SK-N-SH (cell line): ENCODE measurements around the gene KCNB1. TPM values are rescaled to one million over a fixed set of nuclear protein-coding genes. Genes with fewer than 3 reads are reported as not detected.

Experiments used
- CTCF ChIA-PET: fragments of 300-600, 350-600 bp; formaldehyde crosslinking; extraction: SDS; loops from one replicate; lab custom pipeline; 2021; lab: Yijun Ruan, JAX
- POLR2A ChIA-PET: fragments of 350-600 bp; sonication (Branson Sonifier 250); formaldehyde crosslinking; extraction: SDS; loops from one replicate; lab custom pipeline; 2020; ENCODE audit warnings: antibody characterized with exemption, inconsistent platforms; lab: Yijun Ruan, JAX
- DNase-seq: peaks from one replicate; pipeline ENCODE4 v3.0.0; 2012
- H2AFZ ChIP-seq: fragments of 200-600 bp; sonication (generic); 2 replicates; pipeline ENCODE4 v1.8.1; 2016; ENCODE audit warnings: antibody characterized with exemption, mild to moderate bottlenecking, low read depth
- H3F3A ChIP-seq: fragments of 200-600 bp; sonication (generic); replicated peaks from 2 replicates; pipeline ENCODE3; 2016; ENCODE audit warnings: antibody characterized with exemption, mild to moderate bottlenecking; ENCODE audit not compliant: insufficient read depth
- H3K27ac ChIP-seq, 2 experiments: fragments of 200-500 bp in 1 of 2; fragments of 200-600 bp in 1 of 2; sonication (Bioruptor generic) in 1 of 2; sonication (generic), shearing (Covaris generic) in 1 of 2; 2 replicates each; pipeline versions ENCODE4 v1.5.1 to v1.6.1; 2014 to 2016; ENCODE audit warnings: low read depth in 2 of 2, inconsistent platforms in 1 of 2, low read length in 1 of 2, mild to moderate bottlenecking in 1 of 2, mixed read lengths in 1 of 2
- H3K27me3 ChIP-seq: fragments of 200-600 bp; sonication (generic), shearing (Covaris generic); 2 replicates; pipeline ENCODE4 v1.6.1; 2016; ENCODE audit warnings: mixed run types; ENCODE audit not compliant: insufficient read depth
- H3K36me3 ChIP-seq, 2 experiments: fragments of 200-500 bp in 1 of 2; fragments of 200-600 bp in 1 of 2; sonication (Bioruptor generic) in 1 of 2; sonication (generic) in 1 of 2; replicated peaks in 1 of 2; 2 replicates each; pipeline versions ENCODE3 to v1.5.1; 2014 to 2016; ENCODE audit warnings: low read length in 1 of 2, mild to moderate bottlenecking in 1 of 2; ENCODE audit not compliant: insufficient read depth in 2 of 2, control insufficient read depth in 1 of 2
- H3K4me1 ChIP-seq, 2 experiments: fragments of 200-500 bp in 1 of 2; fragments of 200-600 bp in 1 of 2; sonication (Bioruptor generic) in 1 of 2; sonication (generic), shearing (Covaris generic) in 1 of 2; 2 replicates each; pipeline versions ENCODE4 v1.5.1 to v1.6.1; 2014 to 2016; ENCODE audit warnings: low read depth in 1 of 2, low read length in 1 of 2, mixed run types in 1 of 2; ENCODE audit not compliant: insufficient read depth in 2 of 2, control insufficient read depth in 1 of 2
- H3K4me2 ChIP-seq: fragments of 200-600 bp; sonication (generic), shearing (Covaris generic); 2 replicates; pipeline ENCODE4 v1.6.1; 2017; ENCODE audit warnings: mixed run types
- H3K4me3 ChIP-seq, 2 experiments: fragments of 200-500 bp in 1 of 2; fragments of 200-600 bp in 1 of 2; sonication (Bioruptor generic) in 1 of 2; sonication (generic), shearing (Covaris generic) in 1 of 2; 2 replicates each; pipeline versions ENCODE4 v1.5.1 to v1.8.1; 2014 to 2016; ENCODE audit warnings: low read depth in 2 of 2, inconsistent platforms in 1 of 2, low read length in 1 of 2, mild to moderate bottlenecking in 1 of 2, mixed read lengths in 1 of 2, moderate library complexity in 1 of 2
- H3K79me2 ChIP-seq: fragments of 200-600 bp; sonication (generic); 2 replicates; pipeline ENCODE4 v1.8.1; 2017; ENCODE audit warnings: mild to moderate bottlenecking; ENCODE audit not compliant: insufficient read depth
- H3K9ac ChIP-seq: fragments of 200-600 bp; sonication (generic); 2 replicates; pipeline ENCODE4 v1.6.1; 2017; ENCODE audit warnings: mixed run types
- H3K9me2 ChIP-seq: fragments of 200-600 bp; sonication (generic); 2 replicates; pipeline ENCODE4 v1.6.1; 2017; ENCODE audit warnings: mixed run types
- H3K9me3 ChIP-seq: fragments of 200-600 bp; sonication (generic); 2 replicates; pipeline ENCODE4 v1.6.1; 2017; ENCODE audit warnings: mixed run types, mild to moderate bottlenecking, moderate library complexity
- H4K20me1 ChIP-seq: fragments of 200-600 bp; sonication (generic); 2 replicates; pipeline ENCODE4 v1.6.1; 2017; ENCODE audit warnings: mild to moderate bottlenecking, mixed run types; ENCODE audit not compliant: insufficient read depth
- ELF1 ChIP-seq: IDR thresholded peaks from 2 replicates; pipeline ENCODE4 v1.4.0; 2012
- EP300 ChIP-seq, 2 experiments: IDR thresholded peaks; 2 replicates each; pipeline versions ENCODE4 v1.4.0 to v1.6.1; 2012; ENCODE audit warnings: borderline replicate concordance in 1 of 2, low read depth in 1 of 2, low read length in 1 of 2
- GATA2 ChIP-seq: sonication (generic); formaldehyde crosslinking; IDR thresholded peaks from 2 replicates; pipeline ENCODE4 v1.5.0; 2020; ENCODE audit warnings: mild to moderate bottlenecking, missing genetic modification reagents
- MAX ChIP-seq: IDR thresholded peaks from 2 replicates; pipeline ENCODE4 v1.4.0; 2012; ENCODE audit warnings: low read depth
- NFIC ChIP-seq: IDR thresholded peaks from 2 replicates; pipeline ENCODE4 v1.4.0; 2012; ENCODE audit warnings: borderline replicate concordance
- SMC3 ChIP-seq: IDR thresholded peaks from 2 replicates; pipeline ENCODE4 v1.6.1; 2012; ENCODE audit warnings: low read depth, low read length, improper control_type of control experiment
- TAF1 ChIP-seq: IDR thresholded peaks from 2 replicates; pipeline ENCODE4 v1.6.1; 2012; ENCODE audit warnings: low read depth, mild to moderate bottlenecking, low read length, moderate library complexity, borderline replicate concordance
- TCF12 ChIP-seq: IDR thresholded peaks from 2 replicates; pipeline ENCODE4 v1.4.0; 2012
- WGBS: methylation state at CpG from one replicate; pipeline ENCODE4 v1.1.6; 2017; ENCODE audit warnings: low lambda C conversion rate; 5-methylcytosine and 5-hydroxymethylcytosine counted together
- polyA plus RNA-seq, 3 experiments: library from polyadenylated mRNA; depleted of rRNA; stranded (reverse); fragments of >200 nt; gene quantifications; 2 replicates each; pipeline ENCODE4 v1.2.3, GENCODE V29; 2012
- TF ChIP-seq, protein P1 (sequence below): fragments of 150-350 bp; IDR thresholded peaks from 2 replicates; pipeline ENCODE4 v1.6.1; 2017; ENCODE audit warnings: antibody characterized with exemption, low read length, low read depth, borderline replicate concordance
- TF ChIP-seq, protein P2 (sequence below): fragments of 150-350 bp; IDR thresholded peaks from 2 replicates; pipeline ENCODE4 v1.6.1; 2016; ENCODE audit warnings: mild to moderate bottlenecking, low read depth, low read length
- TF ChIP-seq, protein P3 (sequence below): IDR thresholded peaks from 2 replicates; pipeline ENCODE4 v1.4.0; 2012; ENCODE audit warnings: low read depth, borderline replicate concordance
- TF ChIP-seq, protein P4 (sequence below): IDR thresholded peaks from 2 replicates; pipeline ENCODE4 v1.4.0; 2012; ENCODE audit warnings: low read depth, borderline replicate concordance

KCNB1 gene
- polyA plus RNA-seq, 1 of the 3 experiments (the other 2 are of a cell fraction) = 0.82 TPM

- H3K9me3 ChIP-seq = no peaks in the 10 kb centered on the region
- H3K36me3 ChIP-seq = no peaks in the 10 kb centered on the region
- no peak for DNase-seq
- H3K4me3 ChIP-seq = no peak overlapping the region
- TF ChIP-seq MAX (no peak), TAF1 (no peak), GATA2 (CRISPR knock-in tag) (no peak), TCF12 (no peak), NFIC (no peak)
- TF ChIP-seq, protein P1, sequence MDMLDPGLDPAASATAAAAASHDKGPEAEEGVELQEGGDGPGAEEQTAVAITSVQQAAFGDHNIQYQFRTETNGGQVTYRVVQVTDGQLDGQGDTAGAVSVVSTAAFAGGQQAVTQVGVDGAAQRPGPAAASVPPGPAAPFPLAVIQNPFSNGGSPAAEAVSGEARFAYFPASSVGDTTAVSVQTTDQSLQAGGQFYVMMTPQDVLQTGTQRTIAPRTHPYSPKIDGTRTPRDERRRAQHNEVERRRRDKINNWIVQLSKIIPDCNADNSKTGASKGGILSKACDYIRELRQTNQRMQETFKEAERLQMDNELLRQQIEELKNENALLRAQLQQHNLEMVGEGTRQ = no peak
- no peaks in the 10 kb centered on the region for H3K79me2 ChIP-seq
- no peaks in the 10 kb centered on the region for H4K20me1 ChIP-seq
- no peak overlapping the region for H3K4me2 ChIP-seq
- H3K9ac ChIP-seq = no peak overlapping the region
- H3K27ac ChIP-seq = no peak overlapping the region
- 74% methylated on average over 5 of the region's 6 CpGs for WGBS
- ChIA-PET POLR2A (no interaction called here), CTCF (interaction anchor here (2.3 to 7.1 kb wide), 2 partner anchors 15 to 147 kb away, joined by 5 to 141 read pairs; no protein-coding TSS in a partner anchor)
- no peaks in the 10 kb centered on the region for H3F3A ChIP-seq
- H2AFZ ChIP-seq = no peak overlapping the region
- 0 out of 2 replicates have a peak, but pooled peaks cover under 1% of the 10 kb centered on the region for H3K27me3 ChIP-seq
- H3K4me1 ChIP-seq = peaks cover 0 to 13% of the 10 kb centered on the region in 2 experiments; a peak in 1 of 4 replicates
- H3K9me2 ChIP-seq = no peaks in the 10 kb centered on the region
Observed at GRCh38 chr20:49479785-49480184, 2.7 kb downstream of the KCNB1 start.

- no peak overlapping the region for H2AFZ ChIP-seq
- WGBS = 55% methylated on average over 5 of the region's 5 CpGs
- H3K9me3 ChIP-seq = no peaks in the 10 kb centered on the region
- H4K20me1 ChIP-seq = no peaks in the 10 kb centered on the region
- H3K4me2 ChIP-seq = no peak overlapping the region
- H3F3A ChIP-seq = no peaks in the 10 kb centered on the region
- H3K79me2 ChIP-seq = no peaks in the 10 kb centered on the region
- DNase-seq = no peak
- ChIA-PET POLR2A (no interaction called here), CTCF (interaction anchor here (0.9 to 2.3 kb wide), 3 partner anchors 14 to 63 kb away, joined by 3 to 5 read pairs (median 4); no protein-coding TSS in a partner anchor)
- TF ChIP-seq GATA2 (CRISPR knock-in tag) (no peak), EP300 (IDR thresholded peaks at IDR 0.05; ENCODE audit: borderline replicate concordance in 1 of 2, low read depth in 1 of 2, low read length in 1 of 2) (no peak), MAX (no peak), SMC3 (no peak), ELF1 (no peak)
- TF ChIP-seq, protein P2, sequence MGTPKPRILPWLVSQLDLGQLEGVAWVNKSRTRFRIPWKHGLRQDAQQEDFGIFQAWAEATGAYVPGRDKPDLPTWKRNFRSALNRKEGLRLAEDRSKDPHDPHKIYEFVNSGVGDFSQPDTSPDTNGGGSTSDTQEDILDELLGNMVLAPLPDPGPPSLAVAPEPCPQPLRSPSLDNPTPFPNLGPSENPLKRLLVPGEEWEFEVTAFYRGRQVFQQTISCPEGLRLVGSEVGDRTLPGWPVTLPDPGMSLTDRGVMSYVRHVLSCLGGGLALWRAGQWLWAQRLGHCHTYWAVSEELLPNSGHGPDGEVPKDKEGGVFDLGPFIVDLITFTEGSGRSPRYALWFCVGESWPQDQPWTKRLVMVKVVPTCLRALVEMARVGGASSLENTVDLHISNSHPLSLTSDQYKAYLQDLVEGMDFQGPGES = no peak
- TF ChIP-seq, protein P3, sequence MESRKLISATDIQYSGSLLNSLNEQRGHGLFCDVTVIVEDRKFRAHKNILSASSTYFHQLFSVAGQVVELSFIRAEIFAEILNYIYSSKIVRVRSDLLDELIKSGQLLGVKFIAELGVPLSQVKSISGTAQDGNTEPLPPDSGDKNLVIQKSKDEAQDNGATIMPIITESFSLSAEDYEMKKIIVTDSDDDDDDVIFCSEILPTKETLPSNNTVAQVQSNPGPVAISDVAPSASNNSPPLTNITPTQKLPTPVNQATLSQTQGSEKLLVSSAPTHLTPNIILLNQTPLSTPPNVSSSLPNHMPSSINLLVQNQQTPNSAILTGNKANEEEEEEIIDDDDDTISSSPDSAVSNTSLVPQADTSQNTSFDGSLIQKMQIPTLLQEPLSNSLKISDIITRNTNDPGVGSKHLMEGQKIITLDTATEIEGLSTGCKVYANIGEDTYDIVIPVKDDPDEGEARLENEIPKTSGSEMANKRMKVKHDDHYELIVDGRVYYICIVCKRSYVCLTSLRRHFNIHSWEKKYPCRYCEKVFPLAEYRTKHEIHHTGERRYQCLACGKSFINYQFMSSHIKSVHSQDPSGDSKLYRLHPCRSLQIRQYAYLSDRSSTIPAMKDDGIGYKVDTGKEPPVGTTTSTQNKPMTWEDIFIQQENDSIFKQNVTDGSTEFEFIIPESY = no peak
- TF ChIP-seq, protein P4, sequence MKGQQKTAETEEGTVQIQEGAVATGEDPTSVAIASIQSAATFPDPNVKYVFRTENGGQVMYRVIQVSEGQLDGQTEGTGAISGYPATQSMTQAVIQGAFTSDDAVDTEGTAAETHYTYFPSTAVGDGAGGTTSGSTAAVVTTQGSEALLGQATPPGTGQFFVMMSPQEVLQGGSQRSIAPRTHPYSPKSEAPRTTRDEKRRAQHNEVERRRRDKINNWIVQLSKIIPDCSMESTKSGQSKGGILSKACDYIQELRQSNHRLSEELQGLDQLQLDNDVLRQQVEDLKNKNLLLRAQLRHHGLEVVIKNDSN = no peak
- H3K4me3 ChIP-seq = no peak overlapping the region
- H3K27me3 ChIP-seq = no peaks in the 10 kb centered on the region
- no peak overlapping the region for H3K27ac ChIP-seq
- no peak overlapping the region for H3K9ac ChIP-seq
- H3K36me3 ChIP-seq = no peaks in the 10 kb centered on the region
- H3K4me1 ChIP-seq = peaks cover 0 to 8% of the 10 kb centered on the region in 2 experiments; a peak in 1 of 4 replicates
- no peaks in the 10 kb centered on the region for H3K9me2 ChIP-seq
Observed at GRCh38 chr20:49478754-49479689, 3.4 kb downstream of the KCNB1 start.
